GM21723 (cell line): ENCODE data around the gene CHRDL2.

Experiments used
- ATAC-seq: cut with Tn5 transposase; IDR thresholded peaks from one replicate; pipeline ENCODE4 v1.9.1; 2021; ENCODE audit warnings: mild to moderate bottlenecking, moderate library complexity; ENCODE audit not compliant: unreplicated experiment

Gene CHRDL2

DNA sequence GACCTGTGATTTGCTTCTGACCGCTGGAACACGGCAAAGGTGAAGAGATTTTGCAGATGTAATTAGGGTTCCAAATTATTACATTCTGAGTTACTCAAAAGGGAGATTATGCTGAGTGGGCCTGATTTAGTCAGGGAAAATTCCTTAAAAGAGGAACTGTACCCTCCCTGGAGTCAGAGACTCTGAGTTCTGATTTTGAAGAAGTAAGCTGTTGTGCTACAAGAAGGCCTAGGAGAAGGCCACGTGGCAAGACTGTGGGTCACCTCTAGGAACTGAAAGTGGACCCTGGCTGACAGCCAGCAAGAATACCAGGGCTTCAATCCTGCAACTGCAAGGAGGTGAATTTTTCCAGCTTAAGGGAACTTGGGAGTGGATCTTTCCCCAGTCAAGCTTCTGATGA, 45.3 kb downstream of the CHRDL2 start:
- no peak for ATAC-seq

DNA sequence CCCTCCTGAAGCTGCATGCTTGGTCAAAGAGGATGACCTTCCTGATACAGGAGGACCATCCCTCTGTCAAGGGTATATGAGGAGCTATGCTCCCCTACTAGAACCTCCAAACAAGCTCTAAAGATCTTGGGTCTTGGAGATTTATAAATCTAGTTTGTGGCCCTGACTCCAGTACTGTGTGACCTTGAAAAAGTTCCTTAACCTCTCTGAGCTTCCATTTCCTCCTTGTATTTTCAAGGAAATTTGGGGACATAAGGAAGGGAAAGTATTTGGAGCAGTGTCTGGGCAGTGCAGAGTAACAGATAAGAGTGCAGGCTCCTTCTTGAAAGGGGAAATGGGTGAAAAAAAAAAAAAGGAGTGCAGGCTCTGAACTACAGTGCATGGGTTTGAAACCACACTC, 45.9 kb downstream of the CHRDL2 start:
- ATAC-seq, result no peak

DNA sequence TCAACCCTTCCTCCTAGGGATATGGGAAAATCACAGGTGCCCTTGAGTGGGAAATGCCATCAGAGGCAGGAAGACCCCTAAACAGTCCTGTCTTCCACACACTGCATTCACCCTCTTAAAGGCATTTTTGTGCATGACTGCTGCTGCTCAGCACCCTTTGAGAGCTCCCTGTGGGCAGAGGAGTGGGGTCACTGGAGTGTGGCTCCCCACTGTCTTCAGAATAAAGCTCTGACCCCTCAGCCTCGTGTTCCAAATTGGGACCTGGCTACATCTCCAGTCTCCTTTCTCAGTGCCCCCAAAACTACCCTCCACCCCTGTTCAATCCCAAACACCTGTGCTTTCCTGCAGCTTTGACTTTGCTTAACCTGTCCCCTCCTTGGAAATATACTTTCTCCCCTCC, 46.6 kb downstream of the CHRDL2 start:
- ATAC-seq, result no peak

DNA sequence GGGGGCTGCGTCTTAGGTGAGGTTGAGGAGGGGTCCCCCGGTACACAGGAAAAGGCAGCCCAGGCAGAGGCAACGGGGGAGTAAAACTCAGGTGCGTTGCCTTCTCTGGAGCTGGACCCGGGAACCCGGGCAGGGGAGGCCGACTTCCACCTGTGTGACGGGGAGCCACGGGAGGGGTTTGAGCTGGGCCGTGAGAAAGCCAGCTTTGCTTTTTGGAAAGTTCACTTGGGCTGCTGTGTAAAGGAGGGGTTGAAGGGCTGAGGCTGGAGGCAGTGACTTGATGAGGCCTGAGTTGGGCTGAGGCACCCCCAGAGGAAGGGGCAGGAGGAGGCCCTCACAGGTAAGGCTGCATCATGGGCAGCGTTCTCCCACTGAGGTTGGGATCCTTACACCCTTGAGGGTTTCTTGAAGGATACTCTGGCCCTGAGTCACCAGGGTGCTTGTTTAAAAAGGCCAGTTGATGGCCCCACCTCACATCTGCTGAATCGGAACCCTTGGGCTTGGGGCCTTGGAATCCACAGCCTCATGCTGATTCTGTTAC, 47.2 kb downstream of the CHRDL2 start:
- ATAC-seq, result no peak

DNA sequence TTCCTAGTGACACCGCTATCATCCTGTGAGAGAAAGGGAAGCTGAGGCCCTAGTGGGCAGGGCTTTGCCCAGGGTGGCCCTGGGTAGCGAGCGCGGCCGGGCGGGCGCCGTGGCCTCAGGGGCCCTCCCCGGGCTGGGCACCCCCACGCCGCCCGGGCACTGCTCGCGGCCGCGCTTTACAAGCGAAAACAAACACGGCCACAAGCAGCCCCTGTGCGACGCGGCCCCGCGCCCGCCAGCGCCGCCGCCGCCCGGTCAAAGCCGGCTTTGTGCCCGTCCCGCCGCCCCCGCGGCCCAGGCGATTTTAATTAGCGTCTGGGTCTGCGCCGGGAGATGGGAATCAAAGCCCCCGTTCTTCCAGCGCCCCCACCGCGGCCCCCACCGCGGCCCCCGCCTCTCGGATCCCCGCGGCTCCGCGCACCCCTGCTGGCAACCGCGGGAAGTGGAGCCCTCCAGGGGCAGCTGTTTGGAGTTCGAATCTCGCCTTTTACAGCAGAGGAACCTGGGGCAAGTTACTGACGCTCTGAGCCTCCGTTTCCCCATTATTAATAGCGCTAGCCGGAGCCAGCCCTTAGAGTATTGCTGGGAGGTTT, 47.9 kb downstream of the CHRDL2 start:
- no peak for ATAC-seq

DNA sequence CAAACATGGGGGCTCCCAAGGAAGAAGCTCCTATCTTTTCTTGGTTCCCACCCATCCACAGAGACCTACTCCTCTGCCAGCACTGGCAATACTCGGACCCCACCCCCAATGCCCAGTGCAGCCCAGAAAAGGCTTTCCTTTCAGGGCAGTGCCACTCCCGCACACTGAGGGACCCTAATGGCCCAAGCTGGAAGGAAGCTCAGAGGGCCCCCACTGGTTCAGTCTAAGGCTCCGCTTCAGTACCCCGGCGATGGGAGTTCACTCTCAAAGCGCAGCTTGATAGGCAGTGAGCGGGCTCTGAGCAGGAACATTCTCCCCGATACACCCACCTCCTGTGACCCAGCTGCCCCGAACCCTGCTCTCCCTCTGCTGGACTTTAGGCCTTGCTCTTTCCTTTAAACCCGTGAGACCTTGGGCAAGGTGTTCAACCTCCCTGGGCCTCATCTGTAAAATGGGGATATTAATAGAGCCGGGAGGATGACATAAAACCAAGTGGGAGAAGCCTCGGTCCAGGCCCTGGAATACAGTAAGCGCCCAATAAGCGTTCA, 48.4 kb downstream of the CHRDL2 start:
- ATAC-seq, result no peak

DNA sequence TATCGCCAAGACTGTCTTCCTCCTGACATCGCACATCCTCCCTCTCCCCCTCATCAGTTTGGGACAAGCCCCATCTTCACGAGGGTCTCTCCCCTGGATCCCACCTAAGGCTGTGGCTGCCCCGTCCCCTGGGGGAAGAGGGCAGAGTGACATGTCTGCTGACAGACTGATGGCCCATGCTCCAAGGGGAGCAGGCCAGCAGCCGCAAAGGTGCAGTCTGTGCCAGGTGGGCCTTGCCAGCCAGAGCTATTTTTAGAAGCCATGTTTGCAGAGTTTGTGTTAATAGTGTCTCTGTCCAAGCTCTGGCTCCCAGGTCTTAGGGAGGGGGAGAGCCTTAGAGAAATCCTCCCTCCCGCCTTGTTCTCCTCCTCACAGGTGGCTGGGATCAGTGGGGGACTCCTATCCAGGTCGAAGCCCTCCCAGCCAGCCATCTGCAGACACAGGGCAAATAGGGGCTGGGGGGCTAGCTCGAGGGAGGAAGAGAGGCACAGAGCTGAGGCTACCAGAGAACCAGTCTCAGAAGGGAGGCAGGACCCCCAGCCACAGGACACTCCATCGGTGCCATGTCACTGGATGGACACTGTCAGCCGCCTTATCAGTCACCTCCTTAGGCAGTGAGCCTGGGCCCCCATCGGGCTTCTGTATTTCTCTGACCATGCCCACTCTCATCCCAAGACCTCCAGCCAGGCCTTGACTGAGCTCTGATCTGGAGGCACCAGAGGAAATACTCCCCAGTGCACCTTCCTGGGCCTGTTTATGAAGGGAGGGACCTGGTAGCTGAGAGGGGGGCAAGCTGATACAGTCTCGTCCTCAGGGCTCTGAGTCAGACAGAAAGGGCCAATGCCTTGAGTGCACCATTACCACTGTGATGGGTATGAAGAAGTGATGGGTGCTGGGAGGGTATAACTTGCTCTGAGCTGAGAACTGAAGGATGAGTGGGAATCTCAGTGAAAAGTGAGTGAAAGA, 49.3 kb downstream of the CHRDL2 start:
- no peak for ATAC-seq

DNA sequence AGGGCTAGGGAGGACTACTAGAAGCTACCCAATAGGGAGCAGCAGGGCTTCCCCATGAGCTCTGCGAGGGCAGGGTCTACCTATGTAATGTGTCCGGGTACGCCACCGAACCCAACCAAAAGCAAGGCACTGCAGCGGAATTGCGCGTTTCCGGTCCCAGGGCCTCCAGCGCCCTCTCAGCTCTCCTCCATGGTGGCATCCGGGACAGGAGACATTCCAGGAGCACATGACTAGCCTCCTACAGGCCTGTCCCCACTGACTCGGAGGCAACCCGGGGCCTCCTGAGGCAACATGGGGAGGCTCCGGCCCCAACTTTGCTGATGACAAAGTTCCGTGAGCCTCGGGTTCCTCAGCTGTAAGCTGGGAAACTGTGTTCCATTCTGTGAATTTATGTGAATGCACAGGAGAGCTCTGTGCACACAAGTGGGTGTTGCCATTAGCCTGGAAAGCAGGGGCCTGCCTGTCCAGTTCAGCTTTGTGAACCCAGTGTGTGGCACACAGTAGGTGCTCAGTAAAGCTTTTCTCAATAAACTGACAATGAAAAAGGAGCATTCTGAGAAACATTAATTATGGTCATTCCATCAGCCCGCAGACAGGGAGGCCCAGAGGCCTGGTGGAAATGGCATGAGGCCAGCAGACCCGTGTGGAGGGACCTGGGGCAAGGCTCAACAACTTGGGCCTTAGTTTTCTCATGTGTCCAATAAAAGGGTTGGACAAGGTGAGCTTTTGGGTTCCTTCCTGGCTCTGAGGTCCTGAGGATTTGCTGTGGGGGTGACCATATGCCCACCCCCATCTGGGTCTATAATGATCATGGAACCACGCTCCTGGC, 50.3 kb downstream of the CHRDL2 start:
- no peak for ATAC-seq

DNA sequence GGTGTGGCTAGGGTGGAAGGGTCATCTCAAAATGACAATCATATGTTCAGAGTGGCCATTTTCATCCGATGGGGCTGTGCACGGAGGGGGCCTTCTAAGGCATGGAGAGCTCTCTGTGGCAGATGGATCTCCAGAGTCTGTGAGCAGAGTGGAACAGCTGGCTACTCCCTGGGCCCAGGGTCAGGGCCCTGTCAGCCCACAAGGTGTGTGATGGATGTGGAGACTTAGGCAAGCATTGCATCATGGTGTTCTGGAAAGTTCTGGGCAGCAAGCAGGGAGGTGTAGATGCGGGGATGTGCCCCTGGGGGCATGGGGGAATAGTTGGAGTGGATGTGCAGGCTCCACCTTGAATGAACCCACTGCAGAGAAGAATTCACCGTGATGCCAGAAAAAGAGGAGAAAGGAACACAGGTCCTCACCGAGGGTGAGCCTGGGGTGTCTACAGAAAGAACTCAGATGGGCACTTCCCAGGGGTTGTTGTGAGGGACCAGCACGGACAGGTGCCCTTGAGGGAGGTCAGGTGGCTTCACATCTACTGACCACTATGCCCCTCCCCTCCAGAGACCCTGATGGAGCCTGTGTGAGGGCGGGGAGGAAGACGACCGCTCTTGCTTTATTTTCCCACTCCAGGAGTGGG, 51.1 kb downstream of the CHRDL2 start:
- ATAC-seq, result no peak

DNA sequence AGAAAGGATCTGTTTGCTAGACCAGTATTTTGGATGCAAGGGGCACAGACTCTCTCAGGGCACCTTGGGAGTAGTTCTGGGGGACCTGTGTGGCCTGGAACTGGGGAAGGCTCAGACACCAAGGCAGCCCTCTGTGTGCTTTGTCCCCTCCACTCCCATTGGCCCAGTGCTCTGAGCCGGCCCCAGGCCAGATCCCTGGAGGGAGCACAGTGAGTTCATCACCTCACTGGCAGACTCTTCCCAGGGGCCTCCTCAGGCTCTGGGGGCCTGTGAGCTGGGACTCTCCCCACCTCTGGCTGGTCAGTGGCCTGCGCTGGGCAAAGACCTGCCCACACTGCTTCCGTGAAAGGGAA, 51.7 kb downstream of the CHRDL2 start:
- no peak for ATAC-seq

DNA sequence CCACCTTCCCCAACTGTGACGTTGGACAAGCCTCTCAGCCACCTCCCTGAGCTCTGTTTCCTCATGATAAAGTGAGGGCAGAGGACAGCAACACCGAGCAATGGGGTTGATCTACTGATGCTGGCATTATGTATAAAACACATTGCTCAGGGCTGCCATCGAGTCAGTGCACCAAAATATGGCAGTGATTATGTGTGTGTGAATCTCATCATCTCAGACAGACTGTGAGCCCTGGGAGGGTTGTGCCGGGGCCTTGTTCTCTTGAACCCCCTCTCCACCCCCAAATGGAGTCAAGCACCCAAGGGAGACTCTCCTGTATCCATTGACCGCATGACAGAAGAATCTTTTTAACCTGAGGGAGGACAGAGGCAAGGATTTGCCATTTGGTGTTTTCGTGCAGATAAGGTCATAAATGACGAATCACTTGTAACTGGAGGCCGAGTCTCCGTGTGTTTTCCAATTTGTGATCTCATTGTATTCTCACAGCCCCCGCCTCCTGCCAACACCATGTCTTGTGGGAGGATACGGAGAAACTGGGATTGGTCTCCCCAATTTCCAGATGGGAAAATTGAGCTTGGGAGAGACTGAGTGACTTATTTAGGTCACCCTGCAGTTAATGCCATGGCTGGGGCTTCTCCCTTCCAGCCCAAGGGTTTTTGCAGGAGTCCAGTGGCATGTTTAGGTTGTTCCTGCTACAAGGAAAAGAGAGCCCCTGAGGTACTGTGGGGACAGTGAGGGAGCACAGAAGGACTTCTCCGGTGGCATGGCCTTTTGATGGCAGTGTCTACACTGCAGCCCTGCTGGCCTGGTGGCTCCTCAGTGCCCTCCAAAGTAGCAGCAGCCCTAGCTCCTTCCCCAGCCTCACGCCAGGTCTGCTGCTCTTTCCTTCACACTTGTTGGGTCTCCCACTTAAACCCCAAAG, 52.4 kb downstream of the CHRDL2 start:
- ATAC-seq, result no peak

DNA sequence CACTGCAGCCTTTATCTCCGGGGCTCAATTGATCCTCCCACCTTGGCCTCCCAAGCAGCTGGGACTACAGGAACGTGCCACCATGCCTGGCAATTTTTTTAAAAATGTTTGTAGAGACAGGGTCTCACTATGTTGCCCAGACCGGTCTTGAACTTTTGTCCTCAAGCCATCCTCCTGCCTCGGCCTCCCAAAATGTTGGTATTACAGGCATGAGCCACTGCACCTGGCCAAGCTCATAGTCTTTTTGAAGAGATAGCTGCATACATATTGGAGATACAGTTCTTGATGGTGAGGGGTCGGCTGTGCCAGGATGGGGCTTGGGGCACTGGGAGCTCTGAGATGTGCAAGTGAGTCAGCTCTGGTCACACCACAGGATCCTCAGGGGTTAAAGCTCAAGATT, 53.2 kb downstream of the CHRDL2 start:
- no peak for ATAC-seq

DNA sequence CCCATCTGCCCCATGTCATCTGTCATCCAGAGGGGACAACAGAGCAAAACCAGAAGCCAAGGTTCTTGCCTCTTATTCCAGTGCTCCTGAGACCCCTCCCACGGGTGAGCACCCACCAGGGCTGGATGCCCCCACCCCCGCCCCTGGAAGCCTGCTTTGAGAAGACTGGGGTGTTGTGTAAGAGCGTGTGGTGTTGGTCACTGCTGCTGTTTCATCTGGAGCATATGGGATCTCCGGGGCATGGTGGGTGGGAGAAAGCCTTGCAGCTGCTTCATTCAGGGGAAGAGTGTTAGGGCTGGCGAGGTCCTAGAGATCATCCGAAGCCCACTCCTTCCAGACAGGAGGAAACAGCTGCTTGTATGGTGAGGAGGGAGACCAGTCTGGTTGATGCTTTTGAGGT, 54.1 kb downstream of the CHRDL2 start:
- ATAC-seq, result no peak

DNA sequence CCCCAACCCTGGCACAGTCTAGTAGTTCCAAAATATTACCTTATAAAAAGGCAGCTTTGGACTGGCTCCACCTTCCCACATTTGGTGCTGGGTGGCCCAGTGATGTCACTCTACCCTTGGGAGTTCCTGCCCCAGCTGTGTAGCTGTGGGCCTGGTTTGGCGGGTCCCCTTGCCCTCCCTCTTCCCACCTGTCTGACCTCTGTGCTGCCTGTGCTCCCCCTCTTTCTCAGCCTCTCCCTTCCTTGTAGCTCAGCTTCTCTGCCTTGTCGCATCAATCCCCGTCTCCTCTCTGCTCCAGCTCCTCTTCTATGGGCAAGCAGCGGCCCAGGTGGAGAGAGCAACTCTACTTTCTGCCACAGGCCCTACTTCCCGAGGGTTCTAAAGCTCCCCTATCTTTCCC, 54.6 kb downstream of the CHRDL2 start:
- ATAC-seq, result no peak

DNA sequence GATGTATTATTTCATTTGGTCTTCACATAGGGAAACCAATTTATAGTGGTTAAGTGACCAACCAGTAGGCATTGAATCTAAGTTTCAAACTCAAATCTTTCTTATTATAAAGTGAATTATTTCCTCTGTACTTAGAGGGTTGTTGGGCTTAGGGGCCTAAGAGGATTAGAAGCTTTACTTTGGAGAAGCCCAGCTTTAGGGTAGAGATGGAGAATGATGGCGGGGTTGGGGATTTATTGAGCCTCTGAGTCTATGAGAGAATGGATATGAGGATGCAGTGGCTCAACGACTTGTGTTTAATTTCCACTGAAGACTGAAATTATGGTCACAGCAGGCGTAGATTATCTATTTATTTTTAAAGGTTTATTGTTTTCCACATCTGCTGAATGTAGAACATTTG, 55.5 kb downstream of the CHRDL2 start:
- ATAC-seq, result no peak

DNA sequence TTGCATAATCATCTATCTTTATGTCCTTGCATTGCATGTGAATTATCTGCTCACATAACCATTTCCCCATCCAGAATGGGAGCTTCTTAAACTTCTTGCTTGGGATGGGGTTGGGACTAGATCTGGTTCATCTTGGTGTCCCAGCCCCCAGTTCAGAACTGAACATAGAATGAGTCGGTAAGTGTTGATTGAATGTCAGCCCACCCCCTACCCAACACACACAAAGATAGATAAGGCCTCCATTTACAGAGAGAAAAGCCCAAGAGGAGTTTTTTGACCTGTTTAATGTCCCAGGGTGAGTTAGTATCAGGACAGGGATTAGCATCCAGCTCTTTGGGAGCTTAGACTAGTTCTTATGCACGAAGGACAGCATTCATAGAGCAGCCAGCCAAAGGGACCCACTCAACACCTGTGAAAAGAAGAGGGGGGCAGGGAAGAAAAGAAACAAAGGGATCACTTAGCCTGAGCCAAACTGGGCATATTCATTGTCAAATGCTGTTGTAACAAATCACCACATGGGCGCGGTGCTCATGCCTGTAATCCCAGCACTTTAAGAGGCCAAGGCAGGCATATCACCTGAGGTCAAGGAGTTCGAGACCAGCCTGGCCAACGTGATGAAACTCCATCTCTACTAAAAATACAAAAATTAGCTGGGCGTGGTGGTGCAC, 57.4 kb downstream of the CHRDL2 start:
- no peak for ATAC-seq

DNA sequence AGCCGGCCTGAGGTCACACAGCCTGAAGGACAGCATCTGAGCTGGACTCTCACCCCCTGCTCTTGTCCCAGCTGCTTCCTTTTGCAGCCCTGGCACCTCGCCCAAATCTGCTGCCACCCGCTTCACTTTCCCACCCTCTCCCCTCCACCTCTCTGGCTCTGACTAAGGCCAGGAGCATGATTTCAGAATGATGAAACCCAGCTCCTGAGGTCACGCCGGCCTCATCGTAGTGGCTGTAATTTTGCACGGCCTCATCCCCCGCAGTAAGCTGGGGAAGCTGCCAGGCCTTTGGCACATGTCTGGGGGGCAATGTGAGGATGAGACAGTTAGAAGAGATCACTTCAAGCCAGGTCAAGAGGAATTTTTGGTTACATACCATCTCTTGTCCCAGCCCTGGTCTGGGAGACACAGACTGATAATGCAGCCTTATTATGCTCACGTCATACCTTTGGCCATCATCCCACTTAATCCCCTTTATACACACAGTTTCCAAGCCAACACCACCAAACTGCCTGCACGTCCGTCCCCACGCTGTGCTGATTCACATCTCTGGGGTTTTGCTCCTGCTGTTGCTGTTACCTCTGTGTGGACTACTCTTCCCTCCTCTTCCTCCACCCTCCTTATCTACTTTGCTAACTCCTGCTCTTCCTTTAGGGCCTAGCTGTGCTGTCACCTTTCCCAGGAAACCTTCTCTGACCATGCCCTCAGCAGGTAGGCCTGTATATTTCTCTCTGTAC, 58.1 kb downstream of the CHRDL2 start:
- ATAC-seq, result no peak

DNA sequence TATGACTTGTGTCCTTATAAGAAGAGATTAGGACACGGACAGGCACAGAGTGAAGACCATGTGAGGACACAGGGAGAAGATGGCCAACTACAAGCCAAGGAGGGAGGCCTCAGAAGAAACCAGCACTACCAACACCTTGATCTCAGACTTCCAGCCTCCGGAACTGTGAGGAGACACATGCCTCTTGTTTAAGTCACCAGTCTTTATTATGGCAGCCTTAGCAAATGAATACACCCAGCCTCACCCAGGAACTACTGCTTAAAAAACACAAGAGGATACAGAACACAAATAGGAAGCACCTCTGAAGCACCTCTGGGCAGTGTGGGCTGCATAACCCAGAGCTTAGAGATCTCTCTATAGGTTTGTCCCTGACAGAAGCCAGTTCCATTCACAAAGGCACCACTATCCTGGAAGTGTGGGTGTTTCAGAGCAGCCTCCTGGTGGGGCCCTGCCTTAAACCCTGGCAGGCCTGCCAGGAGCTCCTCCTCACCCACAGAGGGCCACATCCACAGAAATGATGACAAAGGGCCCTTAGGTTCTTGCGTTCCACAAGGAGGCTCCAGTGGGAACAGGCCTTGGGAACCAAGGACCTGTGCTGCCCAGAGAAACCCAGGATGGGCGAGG, 58.8 kb downstream of the CHRDL2 start:
- no peak for ATAC-seq
